Ovary (tissue), 9 donors: ENCODE data around the gene TMOD3. TPM values are rescaled to one million over a fixed set of nuclear protein-coding genes. Genes with fewer than 3 reads are reported as not detected.

ENCODE experiments used
- DNase-seq, 5 donors: peaks; one replicate each; pipeline ENCODE4 v3.0.0-alpha.2; 2019 to 2020
- H3K27ac ChIP-seq, 2 donors: fragments of 200-600 bp; one replicate each; pipeline versions ENCODE4 v1.5.1 to v1.8.0; 2019 to 2022
- H3K27me3 ChIP-seq: fragments of 200-600 bp; one replicate; pipeline ENCODE4 v1.8.0; 2022
- H3K36me3 ChIP-seq: fragments of 200-600 bp; sonication (generic); one replicate; pipeline ENCODE4 v1.5.1; 2019
- H3K4me1 ChIP-seq: one replicate; pipeline ENCODE4 v1.8.1; 2013; ENCODE audit warnings: mild to moderate bottlenecking, moderate library complexity; ENCODE audit not compliant: insufficient read depth
- H3K4me3 ChIP-seq: fragments of 200-600 bp; sonication (generic); one replicate; pipeline ENCODE4 v1.5.1; 2017
- H3K9me3 ChIP-seq, 2 donors: fragments of 200-600 bp in 1 of 2; sonication (generic) in 1 of 2; one replicate each; pipeline versions ENCODE4 v1.5.1 to v1.8.1; 2013 to 2019; ENCODE audit warnings: mild to moderate bottlenecking in 1 of 2, moderate library complexity in 1 of 2
- EP300 ChIP-seq: sonication (generic); formaldehyde crosslinking; IDR thresholded peaks from one replicate; pipeline ENCODE4 v1.6.1; 2017; ENCODE audit warnings: antibody characterized with exemption
- POLR2A ChIP-seq: fragments of 450-650 bp; IDR thresholded peaks from one replicate; pipeline ENCODE4 v1.6.1; 2017; ENCODE audit warnings: antibody characterized with exemption, mild to moderate bottlenecking, moderate library complexity
- WGBS, 3 donors: extraction: QIAGEN DNeasy Blood & Tissue Kit in 1 of 3; methylation state at CpG; one replicate each; pipeline versions ENCODE4 v1.1.5 to v1.1.7; 2013 to 2017; 5-methylcytosine and 5-hydroxymethylcytosine counted together
- intact Hi-C, 4 donors: fragments of 100-400 bp; cut with DNase I; formaldehyde crosslinking; loops; one replicate each; pipeline versions ENCODE4 v1.11.0 to v1.15.1; 2022 to 2023
- polyA plus RNA-seq, 2 donors: library from polyadenylated mRNA; stranded (reverse); fragments of 200-250 nt in 1 of 2; fragments of 350-450 nt in 1 of 2; fragmentation: Illumina TruSeq in 1 of 2; extraction: RNeasy Lipid Tissue Mini Kit (QIAGEN cat#74804) in 1 of 2; gene quantifications; one replicate each; pipeline ENCODE4 v1.2.3, GENCODE V29; 2013 to 2014
- total RNA-seq, 7 donors: library from RNA; depleted of rRNA in 2 of 7; stranded (reverse); fragments of >200 nt in 2 of 7; fragmentation: NEBNext Ultra II Directional in 3 of 7; extraction: Animal tissue kit (Norgen Biotek cat#: 25700) in 3 of 7; gene quantifications; one replicate each; pipeline versions ENCODE4 v1.1.0 to v1.2.4, GENCODE V29; 2016 to 2023
- TF ChIP-seq, protein P1 (sequence below), 3 donors: fragments of 450-650 bp in 2 of 3; fragments of 200-600 bp in 1 of 3; IDR thresholded peaks; one replicate each; pipeline versions ENCODE4 v1.5.1 to v1.8.0; 2016 to 2022; ENCODE audit warnings: antibody characterized with exemption in 3 of 3, mild to moderate bottlenecking in 1 of 3
- donor health status: DM: no; HTN: no; CAD: no; lungs with moderate emphysema.
- donor health status: DM: no; HTN: no; CAD: no.
- donor health status: Bipolar disorder and iron deficiency.
- donor health status: DM: yes; HTN: yes; CAD: no.
- donor health status: DM: no; HTN: no; CAD: no.
- donor health status: DM: yes; HTN: yes; CAD: no.

Gene TMOD3
- total and polyA plus RNA-seq, 9 donors, result 9.4 to 35.5 (median 24.1) TPM

DNA sequence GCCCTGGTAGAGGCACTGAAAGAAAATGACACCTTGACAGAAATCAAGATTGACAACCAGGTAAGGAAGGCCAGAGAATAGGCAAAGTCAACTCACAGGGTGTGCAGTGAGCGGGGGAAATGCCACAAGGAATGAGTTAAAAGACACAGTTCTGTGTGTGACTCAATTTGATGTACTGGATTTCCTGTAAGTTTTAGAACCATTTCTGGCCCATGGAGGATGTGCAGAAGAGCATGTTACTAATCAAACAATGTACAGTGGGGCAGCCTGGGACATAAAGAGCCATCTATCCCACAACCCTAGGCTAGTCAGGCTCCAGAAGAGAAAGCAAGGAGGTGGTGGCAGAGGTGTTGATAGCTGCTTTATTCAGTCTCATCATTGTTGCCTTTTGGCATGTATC lies 31.2 kb upstream of the TMOD3 start:
- intact Hi-C loops, result no loop called here
- WGBS, 3 donors, result 95 to 100% (median 98%) methylated on average over 1 of the region's 1 CpG
- Histone ChIP-seq H3K27me3 (no peaks in the 10 kb centered on the region), H3K4me3 (no peak overlapping the region), H3K9me3 (no peaks in the 10 kb centered on the region), H3K27ac (no peak overlapping the region), H3K36me3 (no peaks in the 10 kb centered on the region), H3K4me1 (peaks cover 3% of the 10 kb centered on the region)
- DNase-seq, result no peak
- TF ChIP-seq, protein P1, sequence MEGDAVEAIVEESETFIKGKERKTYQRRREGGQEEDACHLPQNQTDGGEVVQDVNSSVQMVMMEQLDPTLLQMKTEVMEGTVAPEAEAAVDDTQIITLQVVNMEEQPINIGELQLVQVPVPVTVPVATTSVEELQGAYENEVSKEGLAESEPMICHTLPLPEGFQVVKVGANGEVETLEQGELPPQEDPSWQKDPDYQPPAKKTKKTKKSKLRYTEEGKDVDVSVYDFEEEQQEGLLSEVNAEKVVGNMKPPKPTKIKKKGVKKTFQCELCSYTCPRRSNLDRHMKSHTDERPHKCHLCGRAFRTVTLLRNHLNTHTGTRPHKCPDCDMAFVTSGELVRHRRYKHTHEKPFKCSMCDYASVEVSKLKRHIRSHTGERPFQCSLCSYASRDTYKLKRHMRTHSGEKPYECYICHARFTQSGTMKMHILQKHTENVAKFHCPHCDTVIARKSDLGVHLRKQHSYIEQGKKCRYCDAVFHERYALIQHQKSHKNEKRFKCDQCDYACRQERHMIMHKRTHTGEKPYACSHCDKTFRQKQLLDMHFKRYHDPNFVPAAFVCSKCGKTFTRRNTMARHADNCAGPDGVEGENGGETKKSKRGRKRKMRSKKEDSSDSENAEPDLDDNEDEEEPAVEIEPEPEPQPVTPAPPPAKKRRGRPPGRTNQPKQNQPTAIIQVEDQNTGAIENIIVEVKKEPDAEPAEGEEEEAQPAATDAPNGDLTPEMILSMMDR (IDR thresholded peaks at IDR 0.05), result no peak
- TF ChIP-seq EP300 (no peak), POLR2A (no peak)

DNA sequence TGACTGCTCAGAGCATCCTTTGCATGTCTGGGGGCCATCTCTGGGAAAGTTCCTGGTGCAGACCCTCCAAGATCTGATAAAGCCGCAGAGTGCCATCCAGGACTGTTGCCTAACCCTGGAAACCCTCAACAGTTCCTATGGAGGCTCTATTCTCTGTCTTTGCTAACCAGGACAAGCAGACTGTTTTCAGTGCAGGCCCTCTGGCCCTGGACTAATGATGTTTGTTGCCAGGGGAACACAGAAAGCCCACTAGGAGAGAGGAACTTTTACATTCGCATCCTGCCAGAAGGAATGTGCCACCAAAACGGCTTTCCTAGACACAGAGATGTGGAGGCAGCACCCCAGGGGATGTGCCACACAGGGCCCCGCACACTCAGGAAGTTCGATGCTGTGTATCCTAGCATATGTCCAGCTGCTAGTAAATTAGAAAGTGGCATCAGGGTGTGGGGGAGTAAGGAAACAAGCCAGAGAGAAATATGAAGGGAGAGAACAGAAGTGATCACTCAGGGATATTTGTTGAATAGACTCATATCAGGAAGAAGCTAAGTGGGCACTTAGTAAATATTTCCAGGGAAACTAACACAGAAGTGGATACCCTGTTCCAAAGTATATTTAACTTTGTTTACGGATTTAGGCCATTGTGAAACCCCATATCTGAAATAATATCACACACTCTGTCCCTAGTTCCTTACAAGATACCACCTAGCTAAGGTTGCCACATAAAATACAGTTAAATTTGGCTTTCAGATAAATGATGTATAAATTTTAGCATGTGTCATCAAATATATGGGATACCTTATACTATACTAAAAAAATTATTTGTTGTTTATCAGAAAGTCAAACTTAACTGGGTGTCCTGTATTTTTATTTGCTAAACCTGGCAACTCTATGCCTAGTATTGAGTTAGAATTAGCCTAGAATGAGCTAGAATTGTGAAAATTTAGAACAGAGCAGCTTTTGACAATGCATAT lies 29.9 kb upstream of the TMOD3 start:
- no peak overlapping the region for H3K27ac ChIP-seq
- no peak for DNase-seq
- no peaks in the 10 kb centered on the region for H3K4me1 ChIP-seq
- no peak overlapping the region for H3K4me3 ChIP-seq
- intact Hi-C loops, result no loop called here
- H3K9me3 ChIP-seq, result no peaks in the 10 kb centered on the region
- TF ChIP-seq, protein P1 (IDR thresholded peaks at IDR 0.05), result no peak
- no peak for TF ChIP-seq EP300
- TF ChIP-seq POLR2A, result no peak
- WGBS, 3 donors, result 67 to 83% (median 81%) methylated on average over 6 of the region's 6 CpGs
- H3K36me3 ChIP-seq, result no peaks in the 10 kb centered on the region
- H3K27me3 ChIP-seq, result no peaks in the 10 kb centered on the region

DNA sequence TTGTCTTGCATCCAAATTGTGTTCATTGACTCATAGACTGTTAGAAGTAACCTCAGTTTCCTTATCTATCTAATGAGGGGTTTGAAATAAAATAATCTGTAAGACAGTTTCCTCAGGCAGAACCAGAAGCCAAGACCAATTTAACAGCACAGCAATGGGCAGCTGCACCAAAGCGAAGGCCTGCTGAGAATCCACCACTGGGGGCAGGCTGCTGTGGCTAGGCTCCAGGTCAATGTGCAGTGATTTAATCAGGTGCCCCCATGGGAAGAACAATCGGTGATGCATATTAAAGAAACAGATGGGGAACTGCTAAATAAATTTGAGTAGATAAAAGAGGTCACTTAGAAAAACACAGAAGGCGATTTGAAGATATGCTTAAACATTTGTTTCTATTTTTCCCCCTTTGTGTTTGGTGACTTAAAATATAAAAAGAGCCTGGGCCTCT lies 28.0 kb upstream of the TMOD3 start:
- intact Hi-C loops, result no loop called here
- no peak overlapping the region for H3K4me3 ChIP-seq
- H3K27ac ChIP-seq, result no peak overlapping the region
- no peaks in the 10 kb centered on the region for H3K4me1 ChIP-seq
- no peaks in the 10 kb centered on the region for H3K9me3 ChIP-seq
- DNase-seq, result no peak
- WGBS, 3 donors, result 55 to 63% (median 63%) methylated on average over 3 of the region's 3 CpGs
- TF ChIP-seq, protein P1 (IDR thresholded peaks at IDR 0.05), result no peak
- H3K36me3 ChIP-seq, result no peaks in the 10 kb centered on the region
- H3K27me3 ChIP-seq, result no peaks in the 10 kb centered on the region

DNA sequence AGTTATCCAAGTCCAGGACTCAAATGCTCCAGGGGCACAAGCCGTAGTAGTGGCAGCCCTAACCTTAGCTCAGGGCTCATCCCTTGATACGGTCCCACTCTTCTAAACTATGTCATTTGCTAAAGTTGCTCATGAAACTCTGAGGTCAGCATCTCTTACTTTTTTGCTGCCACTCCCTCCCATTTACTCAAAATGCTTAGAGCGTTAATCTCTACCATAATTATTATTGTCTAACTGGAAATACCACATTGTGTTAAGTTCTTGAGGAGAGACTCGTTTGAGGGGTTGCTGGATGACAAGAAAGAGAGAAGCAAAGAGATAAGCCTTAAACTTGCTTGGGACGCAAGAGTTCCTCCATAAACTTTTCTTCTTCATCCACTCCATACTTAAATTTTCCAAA lies 26.9 kb upstream of the TMOD3 start:
- TF ChIP-seq, protein P1 (IDR thresholded peaks at IDR 0.05), result no peak
- no peak for TF ChIP-seq EP300
- no peak for TF ChIP-seq POLR2A
- Histone ChIP-seq H3K4me1 (no peaks in the 10 kb centered on the region), H3K27me3 (no peaks in the 10 kb centered on the region), H3K36me3 (no peaks in the 10 kb centered on the region), H3K27ac (no peak overlapping the region), H3K9me3 (no peaks in the 10 kb centered on the region), H3K4me3 (no peak overlapping the region)
- intact Hi-C loops, result no loop called here
- WGBS, 3 donors, result 95 to 97% (median 96%) methylated on average over 5 of the region's 5 CpGs
- no peak for DNase-seq
